GM19372 (cell line): Measurements from ENCODE around the gene HYKK.
"Not testable (repeated sequence)": the region's sequence is repeated elsewhere in the genome, so short reads cannot be mapped to it uniquely, and the experiment has no call there.

ENCODE experiments used
- ATAC-seq: cut with Tn5 transposase; IDR thresholded peaks from one replicate; pipeline ENCODE4 v1.9.1; 2021; ENCODE audit warnings: mild to moderate bottlenecking, low read depth, moderate library complexity; ENCODE audit not compliant: unreplicated experiment

HYKK gene

GRCh38 chr15:78539464-78540140 lies 32.2 kb downstream of the HYKK start:
- not testable (repeated sequence) for ATAC-seq

DNA sequence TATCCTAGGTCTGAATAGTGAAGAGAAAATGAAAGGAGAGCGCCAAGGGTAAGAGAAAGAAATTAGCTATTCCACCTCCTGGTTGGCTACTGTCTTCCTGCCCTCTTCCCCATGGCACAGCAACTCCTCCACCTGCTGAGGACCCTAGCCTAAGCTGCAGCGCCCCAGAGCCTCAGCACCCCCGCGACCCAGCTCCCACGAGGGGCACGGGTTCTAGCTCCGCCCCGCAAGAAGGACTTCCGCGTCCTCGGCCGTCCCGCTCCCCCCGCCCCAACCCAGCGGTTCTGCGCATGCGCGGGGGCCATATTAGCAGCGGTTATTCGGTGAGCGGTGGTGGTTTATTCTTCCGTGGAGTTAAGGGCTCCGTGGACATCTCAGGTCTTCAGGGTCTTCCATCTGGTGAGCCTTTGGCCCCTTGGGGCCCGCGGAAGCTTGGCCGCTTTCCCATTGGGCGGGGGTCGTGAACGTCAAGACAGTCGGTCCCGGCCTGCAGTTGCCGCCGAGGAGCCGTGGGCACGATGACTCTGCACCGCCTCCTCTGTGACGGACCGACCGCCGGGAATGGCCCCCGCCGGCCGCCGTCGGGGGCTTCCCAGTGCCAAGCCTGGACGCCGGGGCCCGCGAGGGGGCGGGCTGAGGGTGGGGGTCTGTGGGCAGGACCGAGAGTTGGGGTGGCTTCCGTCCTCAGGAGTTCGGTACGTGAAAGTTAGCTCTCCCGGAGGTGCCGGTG lies 32.9 kb downstream of the HYKK start, which contains the start of gene PSMA4:
Gene PSMA4, plus strand, starts transcription at position 304 of the 730 bp plus-strand sequence. CDS start 1,484 bp downstream, outside the sequence.
- peak; percentile 83 for ATAC-seq

GRCh38 chr15:78540871-78541743 lies 33.7 kb downstream of the HYKK start:
- ATAC-seq = no peak

DNA sequence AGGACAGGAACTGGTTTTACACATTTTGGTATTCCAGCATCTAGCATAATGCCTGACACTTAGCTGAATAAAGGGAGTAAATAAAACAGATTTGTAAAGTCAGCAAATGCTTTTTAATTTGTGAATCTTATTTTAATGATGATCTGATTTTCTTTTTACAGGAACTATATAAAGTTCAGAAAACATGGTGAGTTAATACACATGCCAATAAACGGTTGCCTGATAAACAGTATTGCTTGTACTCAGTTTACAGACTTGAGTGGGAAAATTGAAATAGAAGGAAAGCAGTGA lies 34.3 kb downstream of the HYKK start:
- no peak for ATAC-seq

DNA sequence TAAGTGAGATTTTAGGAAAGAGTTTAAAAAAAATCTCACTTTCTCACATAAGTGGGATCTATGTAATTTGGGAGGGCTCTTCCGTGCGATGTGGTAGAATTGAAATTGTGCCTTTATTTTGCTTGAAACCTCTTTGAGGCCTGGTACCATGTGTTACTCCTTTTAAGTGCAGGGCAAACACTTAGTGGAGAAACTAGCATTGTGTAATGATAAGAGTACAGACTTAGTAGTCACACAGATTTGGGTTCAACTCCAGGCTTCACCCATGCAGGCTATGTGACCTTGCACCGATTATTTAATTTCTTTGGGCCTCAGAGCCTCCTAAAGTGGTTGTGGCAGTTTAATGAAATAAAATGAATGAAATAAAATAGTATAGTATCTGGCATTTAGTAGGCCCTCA lies 35.3 kb downstream of the HYKK start:
- ATAC-seq = no peak

DNA sequence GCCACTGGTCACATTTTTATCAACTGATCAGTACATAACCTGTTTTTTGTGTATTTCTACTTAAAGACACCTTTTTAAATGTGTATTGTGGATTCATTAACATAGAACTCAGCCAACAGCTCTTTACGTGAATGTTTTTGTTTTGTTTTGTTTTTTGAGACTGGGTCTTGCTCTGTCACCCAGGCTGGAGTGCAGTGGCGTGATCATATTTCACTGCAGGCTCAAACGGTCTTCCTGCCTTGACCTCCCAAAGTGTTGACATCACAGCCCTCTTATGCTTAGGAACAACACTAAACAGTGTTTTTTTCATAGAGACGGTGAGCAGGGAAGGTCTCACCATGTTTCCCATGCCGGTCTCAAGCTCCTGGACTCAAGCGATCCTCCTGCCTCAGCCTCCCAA lies 42.8 kb downstream of the HYKK start:
- no peak for ATAC-seq

GRCh38 chr15:78550815-78551214 lies 43.4 kb downstream of the HYKK start:
- ATAC-seq = no peak

DNA sequence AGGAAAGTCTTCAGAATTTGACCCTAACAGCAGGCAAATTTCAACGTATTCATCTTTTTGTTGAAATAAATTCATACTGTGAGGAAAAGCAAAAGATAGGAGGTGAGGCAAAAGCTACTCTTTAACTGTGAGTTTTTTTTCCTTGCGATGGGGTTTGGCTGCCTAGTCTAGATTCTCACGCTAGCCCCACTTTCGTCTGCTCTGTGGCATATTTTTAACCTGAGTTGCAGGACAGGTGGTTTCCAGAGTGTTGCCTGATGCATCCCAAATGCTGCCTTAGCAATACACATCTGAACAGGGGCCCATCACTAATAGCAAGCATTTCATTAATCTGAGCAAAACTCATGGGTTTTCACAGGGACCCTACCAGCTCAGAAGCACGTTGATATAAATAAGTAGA lies 44.5 kb downstream of the HYKK start:
- ATAC-seq = no peak

DNA sequence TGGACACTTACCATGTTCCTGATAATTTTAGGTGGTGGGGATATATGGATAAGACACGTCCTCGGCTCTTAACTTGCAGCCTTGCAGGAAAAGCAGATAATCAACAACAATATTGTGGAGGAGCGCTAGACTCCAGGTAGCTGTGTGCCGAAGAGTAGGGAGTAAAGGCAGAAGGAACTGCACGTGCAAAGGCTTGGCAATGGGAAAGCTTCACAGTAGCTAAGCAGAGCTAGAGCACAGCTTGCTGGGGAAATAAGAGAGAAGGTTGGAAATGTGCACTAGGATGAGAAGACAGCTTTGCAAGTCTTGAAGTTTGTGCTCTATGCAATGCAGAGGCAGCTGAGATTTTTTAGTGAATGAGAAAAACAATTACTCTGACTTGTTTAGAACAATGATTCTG lies 45.2 kb downstream of the HYKK start:
- no peak for ATAC-seq

- ATAC-seq = not testable (repeated sequence)
These were observed 52.8 kb downstream of the HYKK start for GRCh38 chr15:78560201-78560600.

GRCh38 chr15:78561490-78561889 lies 54.1 kb downstream of the HYKK start:
- no peak for ATAC-seq

- ATAC-seq = no peak
These were observed 55.7 kb downstream of the HYKK start for GRCh38 chr15:78563092-78563491.

- ATAC-seq = peak; percentile 10
These were observed 57.3 kb downstream of the HYKK start for GRCh38 chr15:78564743-78565096.

- ATAC-seq = peak; percentile 72
These were observed 57.9 kb downstream of the HYKK start, which contains the start of gene CHRNA5 for GRCh38 chr15:78565097-78565950. Gene CHRNA5, plus strand, starts transcription at chr15:78565520. Its CDS starts 200 bp downstream, at chr15:78565720.

DNA sequence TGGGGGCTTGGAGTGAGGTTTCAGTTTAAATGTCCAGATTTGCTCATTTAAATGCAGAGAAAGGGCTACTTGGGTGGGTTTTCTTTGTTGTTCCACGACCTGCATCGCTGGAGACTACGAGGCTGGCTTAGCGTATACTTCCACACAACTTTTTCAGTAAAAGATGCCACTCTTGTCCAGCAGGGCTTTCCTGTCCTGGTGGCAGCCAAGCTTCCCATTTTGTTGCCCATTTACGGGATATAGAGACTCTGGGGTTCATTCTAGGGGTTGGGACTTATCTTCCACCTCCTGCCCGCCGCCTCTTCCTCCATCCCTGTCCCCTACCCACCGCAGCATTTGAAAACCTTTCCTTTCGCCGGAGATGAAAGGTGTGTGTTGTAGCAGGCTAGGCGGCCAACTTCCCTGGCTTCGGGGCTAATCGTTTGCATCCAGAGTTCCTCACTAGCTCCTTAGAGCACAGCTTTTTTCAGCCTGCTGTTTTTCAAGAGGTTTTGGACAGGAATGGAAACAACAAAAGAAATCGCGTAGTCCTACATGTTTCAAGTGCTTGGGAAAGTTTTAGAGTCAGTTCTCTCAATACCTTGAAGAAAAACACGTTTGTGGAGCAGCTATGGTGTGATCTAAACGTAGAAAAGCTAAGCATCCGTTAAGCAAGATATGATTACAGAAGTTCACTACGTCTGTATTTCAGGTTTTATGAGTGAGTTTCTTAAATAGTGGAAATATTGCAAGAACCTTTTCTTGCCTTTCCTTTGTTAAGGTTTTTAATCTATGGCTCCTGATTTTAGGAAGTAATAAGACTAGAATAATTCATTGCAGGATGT lies 58.8 kb downstream of the HYKK start:
- ATAC-seq = peak; percentile 16

GRCh38 chr15:78567531-78567930 lies 60.2 kb downstream of the HYKK start:
- no peak for ATAC-seq

DNA sequence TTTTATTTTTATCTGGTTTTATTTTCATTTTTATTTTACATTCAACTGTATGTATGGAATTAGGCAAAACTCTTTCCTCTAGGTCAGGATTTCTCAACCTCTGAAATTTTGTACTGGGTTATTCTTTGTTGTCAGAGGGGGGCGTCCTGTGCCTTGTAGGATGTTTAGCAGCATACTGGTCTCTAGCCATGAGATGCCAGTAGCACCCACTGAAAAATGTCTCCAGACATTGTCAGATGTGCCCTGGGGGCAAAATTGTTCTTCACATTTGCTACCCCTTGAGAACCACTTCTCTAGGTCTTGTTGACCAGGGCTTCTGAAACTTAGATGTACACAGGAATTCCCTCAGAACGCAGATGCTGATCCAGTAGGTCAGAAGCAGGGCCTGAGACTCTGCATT lies 63.3 kb downstream of the HYKK start:
- ATAC-seq = no peak

GRCh38 chr15:78571382-78571781 lies 64.0 kb downstream of the HYKK start:
- ATAC-seq = no peak

GRCh38 chr15:78573416-78573815 lies 66.0 kb downstream of the HYKK start:
- ATAC-seq = no peak
